Measurements from ENCODE around the gene HS3ST3A1.

The HS3ST3A1 gene

GRCh38 chr17:13523164-13523563 lies 78.6 kb downstream of the HS3ST3A1 start:
- no peaks in the 10 kb centered on the region for H3K79me2 ChIP-seq (ENCODE audit: control insufficient read depth, low read length)
- H3K9me2 ChIP-seq (replicated peaks; ENCODE audit: control insufficient read depth, low read length) = no peaks in the 10 kb centered on the region
- no peaks in the 10 kb centered on the region for H3F3A ChIP-seq (ENCODE audit: control insufficient read depth, insufficient read depth)
- no peaks in the 10 kb centered on the region for H4K20me1 ChIP-seq (ENCODE audit: control insufficient read depth, insufficient read depth, low read depth, low read length)
- H3K9me3 ChIP-seq (ENCODE audit: control insufficient read depth, insufficient read depth, low read length) = no peaks in the 10 kb centered on the region
- H3K4me1 ChIP-seq (ENCODE audit: control insufficient read depth, low read length) = no peaks in the 10 kb centered on the region
- no peak overlapping the region for H3K27ac ChIP-seq (ENCODE audit: low read depth, low read length)
- TF ChIP-seq EZH2phosphoT487 (IDR thresholded peaks at IDR 0.05; ENCODE audit: borderline replicate concordance, low read length) (no peak), CTCF (IDR thresholded peaks at IDR 0.05; ENCODE audit: low read depth, low read length, poor library complexity, severe bottlenecking) (no peak)
- no peak overlapping the region for H3K4me2 ChIP-seq (ENCODE audit: low read length)
- no peaks in the 10 kb centered on the region for H3K36me3 ChIP-seq (ENCODE audit: control insufficient read depth, low read length)
- H3K4me3 ChIP-seq (ENCODE audit: low read length) = no peak overlapping the region
- H3K27me3 ChIP-seq (ENCODE audit: control insufficient read depth, low read length) = no peaks in the 10 kb centered on the region

GRCh38 chr17:13522749-13523148 lies 79.0 kb downstream of the HS3ST3A1 start:
- Histone ChIP-seq H3K9me3 (ENCODE audit: control insufficient read depth, insufficient read depth, low read length) (no peaks in the 10 kb centered on the region), H3K4me2 (ENCODE audit: low read length) (no peak overlapping the region)

GRCh38 chr17:13521784-13522183 lies 79.9 kb downstream of the HS3ST3A1 start:
- Histone ChIP-seq H3K27ac (ENCODE audit: low read depth, low read length) (no peak overlapping the region), H3K9me3 (ENCODE audit: control insufficient read depth, insufficient read depth, low read length) (no peaks in the 10 kb centered on the region), H3K79me2 (ENCODE audit: control insufficient read depth, low read length) (no peaks in the 10 kb centered on the region), H3K36me3 (ENCODE audit: control insufficient read depth, low read length) (no peaks in the 10 kb centered on the region), H3K27me3 (ENCODE audit: control insufficient read depth, low read length) (no peaks in the 10 kb centered on the region), H3K4me3 (ENCODE audit: low read length) (no peak overlapping the region), H3K4me2 (ENCODE audit: low read length) (no peak overlapping the region), H3K9me2 (replicated peaks; ENCODE audit: control insufficient read depth, low read length) (no peaks in the 10 kb centered on the region), H4K20me1 (ENCODE audit: control insufficient read depth, insufficient read depth, low read depth, low read length) (no peaks in the 10 kb centered on the region), H3F3A (ENCODE audit: control insufficient read depth, insufficient read depth) (no peaks in the 10 kb centered on the region), H3K4me1 (ENCODE audit: control insufficient read depth, low read length) (no peaks in the 10 kb centered on the region)
- TF ChIP-seq CTCF (IDR thresholded peaks at IDR 0.05; ENCODE audit: low read depth, low read length, poor library complexity, severe bottlenecking) = no peak
- no peak for TF ChIP-seq EZH2phosphoT487 (IDR thresholded peaks at IDR 0.05; ENCODE audit: borderline replicate concordance, low read length)

More at GRCh38 chr17:13522749-13523148, 79.0 kb downstream of the HS3ST3A1 start:
- no peaks in the 10 kb centered on the region for H4K20me1 ChIP-seq (ENCODE audit: control insufficient read depth, insufficient read depth, low read depth, low read length)
- no peaks in the 10 kb centered on the region for H3K36me3 ChIP-seq (ENCODE audit: control insufficient read depth, low read length)
- no peaks in the 10 kb centered on the region for H3K79me2 ChIP-seq (ENCODE audit: control insufficient read depth, low read length)
- TF ChIP-seq CTCF (IDR thresholded peaks at IDR 0.05; ENCODE audit: low read depth, low read length, poor library complexity, severe bottlenecking) (no peak), EZH2phosphoT487 (IDR thresholded peaks at IDR 0.05; ENCODE audit: borderline replicate concordance, low read length) (no peak)
- H3K27ac ChIP-seq (ENCODE audit: low read depth, low read length) = no peak overlapping the region
- no peaks in the 10 kb centered on the region for H3K9me2 ChIP-seq (replicated peaks; ENCODE audit: control insufficient read depth, low read length)
- no peaks in the 10 kb centered on the region for H3F3A ChIP-seq (ENCODE audit: control insufficient read depth, insufficient read depth)
- no peak overlapping the region for H3K4me3 ChIP-seq (ENCODE audit: low read length)
- no peaks in the 10 kb centered on the region for H3K4me1 ChIP-seq (ENCODE audit: control insufficient read depth, low read length)
- no peaks in the 10 kb centered on the region for H3K27me3 ChIP-seq (ENCODE audit: control insufficient read depth, low read length)

Data from DOHH2 (cell line).